CD4-positive, alpha-beta T cell treated with Interferon gamma for 1 hour (primary cell): ENCODE data around the gene AFF3.

Experiments
- DNase-seq: peaks from one replicate; pipeline ENCODE4 v3.0.0-alpha.2; 2020

AFF3 gene

GRCh38 chr2:99921903-99922302 lies 220.5 kb downstream of the AFF3 start:
- no peak for DNase-seq

- DNase-seq = no peak
Observed at GRCh38 chr2:99918389-99918788, 224.0 kb downstream of the AFF3 start.

GRCh38 chr2:99915108-99915675 lies 227.2 kb downstream of the AFF3 start:
- no peak for DNase-seq

GRCh38 chr2:99911736-99912135 lies 230.7 kb downstream of the AFF3 start:
- DNase-seq = no peak

- no peak for DNase-seq
Observed at GRCh38 chr2:99910902-99911301, 231.5 kb downstream of the AFF3 start.

- no peak for DNase-seq
Observed at GRCh38 chr2:99905636-99906035, 236.8 kb downstream of the AFF3 start.

- no peak for DNase-seq
Observed at GRCh38 chr2:99905025-99905424, 237.4 kb downstream of the AFF3 start.

GRCh38 chr2:99903981-99904380 lies 238.4 kb downstream of the AFF3 start:
- DNase-seq = no peak

- no peak for DNase-seq
Observed at GRCh38 chr2:99900556-99900955, 241.8 kb downstream of the AFF3 start.

- DNase-seq = no peak
Observed at GRCh38 chr2:99899882-99900281, 242.5 kb downstream of the AFF3 start.

GRCh38 chr2:99899058-99899855 lies 243.1 kb downstream of the AFF3 start:
- DNase-seq = no peak

- no peak for DNase-seq
Observed at GRCh38 chr2:99898336-99899048, 243.9 kb downstream of the AFF3 start.

- DNase-seq = no peak
Observed at GRCh38 chr2:99891428-99891780, 251.0 kb downstream of the AFF3 start.

- DNase-seq = no peak
Observed at GRCh38 chr2:99890568-99891427, 251.6 kb downstream of the AFF3 start.

GRCh38 chr2:99888617-99889016 lies 253.8 kb downstream of the AFF3 start:
- no peak for DNase-seq

- DNase-seq = no peak
Observed at GRCh38 chr2:99886418-99886817, 256.0 kb downstream of the AFF3 start.

- DNase-seq = no peak
Observed at GRCh38 chr2:99883358-99883757, 259.0 kb downstream of the AFF3 start.

- no peak for DNase-seq
Observed at GRCh38 chr2:99881901-99882591, 260.3 kb downstream of the AFF3 start.

GRCh38 chr2:99880964-99881294 lies 261.5 kb downstream of the AFF3 start:
- no peak for DNase-seq

GRCh38 chr2:99880148-99880963 lies 262.0 kb downstream of the AFF3 start:
- no peak for DNase-seq

GRCh38 chr2:99879481-99879880 lies 262.9 kb downstream of the AFF3 start:
- DNase-seq = no peak
